22Rv1 (cell line): ENCODE data around the gene TAL2.
"Not testable (repeated sequence)": the region's sequence is repeated elsewhere in the genome, so short reads cannot be mapped to it uniquely, and the experiment has no call there.

Experiments used
- H3K27ac ChIP-seq: fragments of 450-650 bp; 2 replicates; pipeline ENCODE4 v1.5.1; 2017
- CTCF ChIP-seq: fragments of 450-650 bp; IDR thresholded peaks from 2 replicates; pipeline ENCODE4 v1.5.1; 2017; ENCODE audit warnings: mild to moderate bottlenecking
- ZFX ChIP-seq: fragments of 450-650 bp; IDR thresholded peaks from 2 replicates; pipeline ENCODE4 v1.6.1; 2017; ENCODE audit warnings: antibody characterized with exemption, borderline replicate concordance

Gene TAL2

DNA sequence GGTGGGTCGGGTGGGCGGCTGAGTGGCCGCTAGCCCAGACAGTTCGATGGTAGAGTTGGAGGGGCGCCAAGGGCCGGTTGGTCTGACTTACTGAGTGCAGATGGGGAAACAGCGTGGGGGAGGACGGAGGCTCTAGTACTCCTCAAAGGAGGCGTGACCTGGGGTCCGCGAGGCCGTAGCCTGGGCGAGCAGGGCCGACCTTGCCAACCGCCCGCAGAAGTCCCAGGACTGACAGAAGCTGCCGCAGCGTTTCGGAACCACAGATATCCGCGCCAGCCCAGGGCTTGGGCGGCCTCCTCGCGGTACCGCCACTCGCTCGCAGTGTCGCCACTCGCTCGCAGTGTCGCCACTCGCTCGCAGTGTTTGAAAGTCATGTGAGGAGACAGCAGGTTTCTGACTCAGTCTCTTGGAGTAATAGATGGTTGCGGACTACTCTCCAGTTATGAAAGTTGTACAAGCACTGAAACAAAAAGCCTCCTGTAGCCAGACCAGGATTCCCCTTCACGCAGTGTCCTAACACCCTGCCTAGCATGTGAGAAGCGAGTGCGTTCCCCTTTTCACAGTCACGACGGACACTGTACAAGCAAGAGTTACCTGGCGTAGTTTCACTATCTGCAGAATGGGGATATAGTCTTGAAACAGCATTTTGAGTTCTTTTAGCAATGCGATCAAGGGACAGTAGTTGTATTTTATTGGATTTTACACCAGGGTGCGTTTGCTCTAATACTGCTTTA is 32.8 kb downstream of the TAL2 start:
- no peak for TF ChIP-seq ZFX
- no peak for TF ChIP-seq CTCF
- peak overlapping the region; percentile 62 for H3K27ac ChIP-seq

DNA sequence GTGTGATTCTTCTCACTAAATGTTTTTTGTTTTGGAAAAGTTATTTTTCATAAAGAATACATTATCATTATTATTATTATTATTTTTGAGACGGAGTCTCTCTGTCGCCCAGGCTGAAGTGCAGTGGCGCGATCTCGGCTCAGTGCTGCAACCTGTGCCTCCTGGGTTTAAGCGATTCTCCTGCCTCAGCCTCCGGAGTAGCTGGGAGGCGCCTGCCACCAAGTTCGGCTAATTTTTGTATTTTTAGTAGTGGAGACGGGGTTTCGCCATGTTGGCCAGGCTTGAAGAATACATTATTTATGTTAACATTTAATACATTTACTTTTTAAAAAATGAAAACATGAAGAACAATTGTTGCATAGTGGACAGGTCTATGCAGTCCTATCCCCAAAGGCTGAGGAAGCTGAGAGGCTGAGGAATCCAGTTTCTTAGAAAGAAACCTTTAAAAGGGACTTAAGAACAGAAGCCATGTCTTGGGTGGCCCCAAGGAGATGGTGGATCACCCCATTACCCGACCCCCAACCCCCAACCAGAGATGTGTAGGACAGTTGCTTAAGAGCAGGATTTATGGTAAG is 34.0 kb downstream of the TAL2 start:
- TF ChIP-seq CTCF: no peak
- no peak for TF ChIP-seq ZFX
- no peak overlapping the region for H3K27ac ChIP-seq

DNA sequence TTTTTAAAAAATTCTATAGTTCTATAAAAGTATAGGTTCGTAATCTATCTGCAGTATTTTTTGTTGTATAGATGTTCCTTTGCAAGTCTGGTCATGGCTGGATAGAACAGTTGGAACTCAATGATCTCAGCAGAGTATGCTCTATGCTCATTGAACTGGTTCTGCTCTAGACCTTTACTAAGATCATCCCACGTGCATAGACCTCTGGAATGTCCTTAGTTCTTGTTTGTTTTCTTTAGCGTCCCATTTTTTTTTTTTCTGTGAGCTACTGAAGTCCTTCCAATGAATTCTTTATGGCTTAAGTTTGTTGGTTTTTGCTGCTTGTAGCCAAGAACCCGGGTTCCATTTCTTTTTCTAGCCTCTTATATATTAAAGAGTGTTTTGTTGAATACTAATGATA is 35.6 kb downstream of the TAL2 start:
- no peak for TF ChIP-seq ZFX
- TF ChIP-seq CTCF: no peak
- no peak overlapping the region for H3K27ac ChIP-seq

DNA sequence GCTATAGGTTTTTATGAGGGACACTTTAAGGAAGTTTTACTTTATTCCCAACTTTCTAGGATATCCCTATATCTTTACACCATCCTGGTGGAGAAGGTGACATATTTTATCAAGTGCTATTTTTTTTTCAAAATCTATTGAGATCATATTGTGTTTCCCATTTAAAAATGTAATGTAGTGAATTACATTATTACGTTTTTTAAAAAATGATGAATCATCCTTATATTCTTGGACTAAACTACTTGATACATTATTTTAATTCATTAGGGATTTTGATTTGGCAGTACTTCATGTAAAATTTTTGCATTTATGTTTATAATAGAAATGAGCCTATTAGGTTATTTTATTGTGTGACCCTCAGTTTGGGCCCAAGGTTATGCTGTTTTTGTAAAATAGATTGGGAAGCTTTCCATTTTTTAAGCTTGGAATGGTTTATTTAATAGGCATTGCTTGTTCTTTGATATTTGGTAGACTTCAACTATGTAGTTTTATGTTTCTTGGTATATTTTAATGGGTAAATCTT is 36.2 kb downstream of the TAL2 start:
- TF ChIP-seq CTCF: no peak
- no peak for TF ChIP-seq ZFX
- H3K27ac ChIP-seq: no peak overlapping the region

DNA sequence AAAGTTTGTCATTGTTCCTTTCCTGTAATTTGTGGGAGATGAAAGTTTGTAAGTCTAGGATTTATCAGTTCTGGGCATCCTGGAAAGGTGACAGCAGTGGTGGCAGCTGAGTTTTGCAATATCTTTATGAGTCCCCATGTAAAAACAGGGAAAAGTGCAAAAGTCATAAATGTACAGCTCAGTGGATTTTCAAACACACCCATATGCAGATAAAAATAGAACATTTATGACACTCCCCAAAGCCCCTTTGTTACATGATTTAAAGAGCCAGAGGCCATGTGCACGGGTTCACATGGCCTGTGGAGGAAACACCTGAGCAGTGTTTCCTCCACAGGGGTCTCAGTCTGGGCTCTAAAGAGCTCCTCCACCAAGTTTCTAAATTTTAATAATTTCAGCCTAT is 38.4 kb downstream of the TAL2 start:
- no peak for TF ChIP-seq ZFX
- TF ChIP-seq CTCF: no peak
- H3K27ac ChIP-seq: no peak overlapping the region

- H3K27ac ChIP-seq: no peak overlapping the region
- TF ChIP-seq ZFX (no peak), CTCF (no peak)
These were observed 38.9 kb downstream of the TAL2 start for GRCh38 chr9:105701145-105701544.

GRCh38 chr9:105702207-105702606 is 40.0 kb downstream of the TAL2 start:
- H3K27ac ChIP-seq: no peak overlapping the region
- TF ChIP-seq ZFX (no peak), CTCF (no peak)

GRCh38 chr9:105703638-105704037 is 41.4 kb downstream of the TAL2 start:
- H3K27ac ChIP-seq: not testable (repeated sequence)
